Loucy (cell line): ENCODE results near the gene C19orf12.

Experiments
- CTCF ChIP-seq: fragments of 200-600 bp; sonication (generic); conservative IDR thresholded peaks from 2 replicates; pipeline ENCODE4 v1.5.1; 2014; ENCODE audit warnings: mild to moderate bottlenecking, antibody characterized with exemption, low read length
- EZH2phosphoT487 ChIP-seq: fragments of 200-600 bp; IDR thresholded peaks from 2 replicates; pipeline ENCODE4 v1.6.1; 2018; ENCODE audit warnings: antibody characterized with exemption, mild to moderate bottlenecking, moderate library complexity, borderline replicate concordance

- TF ChIP-seq CTCF (no peak), EZH2phosphoT487 (no peak)
Measured at GRCh38 chr19:29685326-29685725, 29.7 kb downstream of the C19orf12 start.
